Upper lobe of left lung (tissue), 6 donors: ENCODE results near the gene NRROS. TPM values are rescaled to one million over a fixed set of nuclear protein-coding genes. Genes with fewer than 3 reads are reported as not detected.

Experiments
- ATAC-seq, 2 donors: fragments of 200-7000 bp; cut with Tn5 transposase; one replicate each; pipeline ENCODE4 v1.9.1; 2022; ENCODE audit warnings: mild to moderate bottlenecking in 2 of 2, moderate library complexity in 2 of 2; ENCODE audit not compliant: low FRiP score in 2 of 2
- DNase-seq, 2 donors: peaks; one replicate each; pipeline ENCODE4 v3.0.0-alpha.2; 2019 to 2020
- H3K27ac ChIP-seq, 4 donors: fragments of 200-600 bp; sonication (generic); one replicate each; pipeline ENCODE4 v1.5.1; 2016 to 2019
- H3K27me3 ChIP-seq, 4 donors: fragments of 200-600 bp; sonication (generic); one replicate each; pipeline ENCODE4 v1.5.1; 2017 to 2019
- H3K36me3 ChIP-seq, 4 donors: fragments of 200-600 bp; sonication (generic); one replicate each; pipeline ENCODE4 v1.5.1; 2016 to 2019
- H3K4me1 ChIP-seq, 4 donors: fragments of 200-600 bp; sonication (generic); one replicate each; pipeline ENCODE4 v1.5.1; 2018 to 2019
- H3K4me3 ChIP-seq, 4 donors: fragments of 200-600 bp; sonication (generic); one replicate each; pipeline ENCODE4 v1.5.1; 2017 to 2019; ENCODE audit warnings: mild to moderate bottlenecking in 2 of 4, moderate library complexity in 1 of 4
- H3K9me3 ChIP-seq, 4 donors: fragments of 200-600 bp; sonication (generic); one replicate each; pipeline ENCODE4 v1.5.1; 2018 to 2019
- CTCF ChIP-seq, 6 experiments: fragments of 450-650 bp in 4 of 6; fragments of 200-600 bp in 2 of 6; sonication (generic) in 2 of 6; IDR thresholded peaks; one replicate each; pipeline ENCODE4 v1.5.1; 2016 to 2019; ENCODE audit warnings: antibody characterized with exemption in 6 of 6
- EP300 ChIP-seq, 4 donors: sonication (generic); formaldehyde crosslinking; IDR thresholded peaks; one replicate each; pipeline ENCODE4 v1.5.1; 2017; ENCODE audit warnings: antibody characterized with exemption in 4 of 4, control low read depth in 2 of 4
- POLR2A ChIP-seq, 4 donors: fragments of 450-650 bp; IDR thresholded peaks; one replicate each; pipeline ENCODE4 v1.5.1; 2016 to 2017; ENCODE audit warnings: antibody characterized with exemption in 4 of 4, mild to moderate bottlenecking in 2 of 4
- POLR2AphosphoS5 ChIP-seq, 2 donors: sonication (generic); formaldehyde crosslinking; IDR thresholded peaks; one replicate each; pipeline ENCODE4 v1.5.1; 2017; ENCODE audit warnings: antibody characterized with exemption in 2 of 2
- WGBS, 2 donors: methylation state at CpG; one replicate each; pipeline ENCODE4 v1.1.5; 2017 to 2018; 5-methylcytosine and 5-hydroxymethylcytosine counted together
- total RNA-seq, 6 donors: library from RNA; depleted of rRNA in 4 of 6; stranded (reverse); fragments of >200 nt in 4 of 6; gene quantifications; one replicate each; pipeline versions ENCODE4 v1.1.0 to v1.2.1, GENCODE V29; 2016 to 2021
- donor health status: DM: no; HTN: no; CAD: no; lungs with moderate emphysema.
- donor health status: DM: no; HTN: yes; CAD: no; lungs with severe emphysema.

The NRROS gene
- total RNA-seq, 6 donors from 2014 or later = 6.5 to 23.2 (median 16.4) TPM

DNA sequence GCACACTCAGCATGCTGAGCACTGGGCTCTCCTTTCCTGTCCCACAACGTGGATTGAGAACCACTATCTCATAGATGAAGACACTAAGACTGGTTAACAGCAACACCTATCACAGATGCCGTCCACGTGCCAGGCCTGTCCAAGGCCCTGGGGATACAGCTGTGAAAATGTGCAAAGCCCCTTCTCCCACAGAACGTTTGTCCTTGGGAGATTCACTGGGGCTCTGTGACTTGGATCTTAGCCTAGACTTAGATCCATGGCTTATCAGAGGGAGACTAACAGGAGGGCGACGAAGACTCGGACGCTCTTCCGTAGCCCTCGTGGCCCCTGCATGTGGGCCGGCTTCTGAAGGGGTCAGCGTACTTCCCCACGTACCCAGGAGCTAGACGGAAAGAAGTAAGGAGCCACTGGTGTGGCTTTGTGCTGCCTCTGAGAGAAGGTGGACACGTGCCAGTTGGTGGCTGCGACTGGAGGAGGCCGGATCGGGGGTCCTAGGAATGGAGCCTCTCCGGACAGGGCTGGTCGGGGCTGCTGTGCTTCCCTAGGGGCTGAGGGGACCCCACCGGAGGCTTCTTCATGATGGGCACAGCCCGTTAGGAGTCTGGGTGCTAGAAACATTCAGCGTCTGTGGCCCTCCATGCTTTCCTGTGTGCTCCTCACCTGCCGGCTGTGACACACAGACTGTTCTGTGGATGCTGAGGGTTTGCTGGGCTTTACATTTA, 964 bp downstream of the NRROS start:
- DNase-seq = no peak
- Histone ChIP-seq H3K27me3 (no peaks in the 10 kb centered on the region), H3K9me3 (no peaks in the 10 kb centered on the region), H3K36me3 (no peaks in the 10 kb centered on the region), H3K4me3 (peak overlapping the region; percentile 32 to 68 (median 56)), H3K27ac (peak overlapping the region; percentile 75 to 91 (median 86)), H3K4me1 (peaks cover 21 to 45% (median 32%) of the 10 kb centered on the region in 4 donors)
- peak in 1 of 2 donors; percentile 1 for ATAC-seq
- WGBS, 2 donors = 50 to 51% methylated on average over 21 to 24 of the region's 24 CpGs
- no peak for TF ChIP-seq POLR2A (IDR thresholded peaks at IDR 0.05)
- no peak for TF ChIP-seq POLR2AphosphoS5 (IDR thresholded peaks at IDR 0.05)
- no peak for TF ChIP-seq CTCF (IDR thresholded peaks at IDR 0.05)
- no peak for TF ChIP-seq EP300 (IDR thresholded peaks at IDR 0.05)

GRCh38 chr3:196641333-196642054, 2.0 kb downstream of the NRROS start:
- 38 to 51% methylated on average over 9 of the region's 9 CpGs for WGBS, 2 donors
- ATAC-seq (no peak), DNase-seq (no peak)

GRCh38 chr3:196642434-196642833, 2.9 kb downstream of the NRROS start:
- ATAC-seq = no peak

More at GRCh38 chr3:196641333-196642054, 2.0 kb downstream of the NRROS start:
- Histone ChIP-seq H3K36me3 (no peaks in the 10 kb centered on the region), H3K27me3 (no peaks in the 10 kb centered on the region), H3K9me3 (no peaks in the 10 kb centered on the region), H3K4me1 (peaks cover 21 to 52% (median 34%) of the 10 kb centered on the region in 4 donors), H3K4me3 (peak overlapping the region in 3 of 4 donors; percentile 53 to 68 (median 59)), H3K27ac (peak overlapping the region; percentile 55 to 91 (median 80))
- TF ChIP-seq CTCF (IDR thresholded peaks at IDR 0.05) (no peak), POLR2AphosphoS5 (IDR thresholded peaks at IDR 0.05) (no peak), EP300 (IDR thresholded peaks at IDR 0.05) (no peak), POLR2A (IDR thresholded peaks at IDR 0.05) (peak in 1 of 4 donors; percentile 13)

GRCh38 chr3:196643201-196643749, 3.8 kb downstream of the NRROS start:
- Histone ChIP-seq H3K27me3 (no peaks in the 10 kb centered on the region), H3K27ac (peak overlapping the region; percentile 55 to 77 (median 66)), H3K9me3 (no peaks in the 10 kb centered on the region), H3K4me3 (no peak overlapping the region), H3K36me3 (no peaks in the 10 kb centered on the region), H3K4me1 (peaks cover 20 to 54% (median 33%) of the 10 kb centered on the region in 4 donors)
- TF ChIP-seq POLR2AphosphoS5 (IDR thresholded peaks at IDR 0.05) = peak; percentile 43 to 57
- TF ChIP-seq EP300 (IDR thresholded peaks at IDR 0.05) = no peak
- TF ChIP-seq POLR2A (IDR thresholded peaks at IDR 0.05) = peak in 1 of 4 donors; percentile 54
- DNase-seq (peak in 1 of 2 donors; percentile 76), ATAC-seq (peak; percentile 35 to 59)
- whole genome bisulfite sequencing, 2 donors = 65 to 70% methylated on average over 13 of the region's 13 CpGs

More at GRCh38 chr3:196642434-196642833, 2.9 kb downstream of the NRROS start:
- H3K27ac ChIP-seq = peak overlapping the region; percentile 55 to 91 (median 78)
- 75 to 78% methylated on average over 11 of the region's 11 CpGs for WGBS, 2 donors
- H3K4me3 ChIP-seq = peak overlapping the region in 1 of 4 donors; percentile 13
- H3K27me3 ChIP-seq = no peaks in the 10 kb centered on the region
- TF ChIP-seq POLR2A (IDR thresholded peaks at IDR 0.05) = no peak
- no peak for TF ChIP-seq CTCF (IDR thresholded peaks at IDR 0.05)
- TF ChIP-seq EP300 (IDR thresholded peaks at IDR 0.05) = no peak
- no peak for TF ChIP-seq POLR2AphosphoS5 (IDR thresholded peaks at IDR 0.05)
- H3K36me3 ChIP-seq = no peaks in the 10 kb centered on the region
- H3K9me3 ChIP-seq = no peaks in the 10 kb centered on the region
- DNase-seq = no peak
- peaks cover 20 to 54% (median 33%) of the 10 kb centered on the region in 4 donors for H3K4me1 ChIP-seq

DNA sequence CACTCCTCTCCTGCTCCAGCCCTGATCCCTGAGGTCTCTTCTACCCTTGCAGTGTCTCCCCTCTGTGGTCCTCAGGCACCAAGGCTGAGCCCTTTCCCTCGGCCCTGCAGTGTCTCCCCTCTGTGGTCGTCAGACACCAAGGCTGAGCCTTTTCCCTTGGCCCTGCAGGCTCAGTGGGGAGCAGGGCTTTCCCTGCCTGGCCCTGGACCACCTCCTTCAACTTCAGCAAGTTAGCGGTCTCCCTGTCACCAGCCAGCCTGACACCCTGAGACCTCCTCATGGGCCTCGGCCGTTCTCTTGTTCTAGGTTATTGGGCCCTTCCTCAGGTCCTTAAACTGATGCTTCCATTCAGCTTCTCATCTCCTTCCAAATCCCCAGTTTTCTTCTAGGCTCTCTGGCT, 4.3 kb downstream of the NRROS start:
- ATAC-seq = no peak
- H3K27me3 ChIP-seq = no peaks in the 10 kb centered on the region

More for the DNA sequence above, 4.3 kb downstream of the NRROS start:
- H3K9me3 ChIP-seq = no peaks in the 10 kb centered on the region
- H3K4me1 ChIP-seq = peaks cover 15 to 50% (median 29%) of the 10 kb centered on the region in 4 donors
- no peak for DNase-seq
- H3K36me3 ChIP-seq = no peaks in the 10 kb centered on the region
- H3K4me3 ChIP-seq = no peak overlapping the region
- H3K27ac ChIP-seq = peak overlapping the region; percentile 55 to 77 (median 66)
- TF ChIP-seq POLR2AphosphoS5 (IDR thresholded peaks at IDR 0.05) = no peak
- no peak for TF ChIP-seq POLR2A (IDR thresholded peaks at IDR 0.05)
- TF ChIP-seq CTCF (IDR thresholded peaks at IDR 0.05) = no peak
- no peak for TF ChIP-seq EP300 (IDR thresholded peaks at IDR 0.05)
- 75 to 78% methylated on average over 5 of the region's 5 CpGs for WGBS, 2 donors
